ENCODE data around the gene RPP21.

DNA sequence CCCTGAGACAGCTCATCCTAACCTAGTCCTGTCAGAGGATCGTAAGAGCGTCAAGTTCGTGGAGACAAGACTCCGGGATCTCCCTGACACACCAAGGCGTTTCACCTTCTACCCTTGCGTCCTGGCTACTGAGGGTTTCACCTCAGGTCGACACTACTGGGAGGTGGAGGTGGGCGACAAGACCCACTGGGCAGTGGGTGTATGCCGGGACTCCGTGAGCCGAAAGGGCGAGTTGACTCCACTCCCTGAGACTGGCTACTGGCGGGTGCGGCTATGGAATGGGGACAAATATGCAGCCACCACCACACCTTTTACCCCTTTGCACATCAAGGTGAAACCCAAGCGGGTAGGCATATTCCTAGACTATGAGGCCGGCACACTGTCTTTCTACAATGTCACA lies 3.2 kb upstream of the RPP21 start:
- TF ChIP-seq, protein P1, sequence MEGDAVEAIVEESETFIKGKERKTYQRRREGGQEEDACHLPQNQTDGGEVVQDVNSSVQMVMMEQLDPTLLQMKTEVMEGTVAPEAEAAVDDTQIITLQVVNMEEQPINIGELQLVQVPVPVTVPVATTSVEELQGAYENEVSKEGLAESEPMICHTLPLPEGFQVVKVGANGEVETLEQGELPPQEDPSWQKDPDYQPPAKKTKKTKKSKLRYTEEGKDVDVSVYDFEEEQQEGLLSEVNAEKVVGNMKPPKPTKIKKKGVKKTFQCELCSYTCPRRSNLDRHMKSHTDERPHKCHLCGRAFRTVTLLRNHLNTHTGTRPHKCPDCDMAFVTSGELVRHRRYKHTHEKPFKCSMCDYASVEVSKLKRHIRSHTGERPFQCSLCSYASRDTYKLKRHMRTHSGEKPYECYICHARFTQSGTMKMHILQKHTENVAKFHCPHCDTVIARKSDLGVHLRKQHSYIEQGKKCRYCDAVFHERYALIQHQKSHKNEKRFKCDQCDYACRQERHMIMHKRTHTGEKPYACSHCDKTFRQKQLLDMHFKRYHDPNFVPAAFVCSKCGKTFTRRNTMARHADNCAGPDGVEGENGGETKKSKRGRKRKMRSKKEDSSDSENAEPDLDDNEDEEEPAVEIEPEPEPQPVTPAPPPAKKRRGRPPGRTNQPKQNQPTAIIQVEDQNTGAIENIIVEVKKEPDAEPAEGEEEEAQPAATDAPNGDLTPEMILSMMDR (conservative IDR thresholded peaks at IDR 0.05 in 1 of 2, IDR thresholded peaks at IDR 0.05 in 1 of 2; ENCODE audit: low read depth in 1 of 2, low read length in 2 of 2): no peak
- no peak for TF ChIP-seq EZH2 (IDR thresholded peaks at IDR 0.05; ENCODE audit: low read length, missing control alignments)

All from fibroblast of lung (primary cell).